Tibial nerve (tissue), 4 donors: ENCODE results near the gene SPINDOC. TPM values are rescaled to one million over a fixed set of nuclear protein-coding genes. Genes with fewer than 3 reads are reported as not detected.

Experiments
- DNase-seq, 2 donors: peaks; one replicate each; pipeline ENCODE4 v3.0.0-alpha.2; 2019; ENCODE audit warnings: low spot score in 2 of 2
- H3K27ac ChIP-seq, 4 donors: fragments of 200-600 bp; sonication (generic) in 3 of 4; one replicate each; pipeline ENCODE4 v1.5.1; 2017 to 2019; ENCODE audit warnings: mild to moderate bottlenecking in 1 of 4
- H3K27me3 ChIP-seq, 2 donors: fragments of 200-600 bp; sonication (generic) in 1 of 2; one replicate each; pipeline versions ENCODE4 v1.5.1 to v1.6.0; 2017 to 2019
- H3K36me3 ChIP-seq, 3 donors: fragments of 200-600 bp; sonication (generic); one replicate each; pipeline ENCODE4 v1.5.1; 2018 to 2019
- H3K4me1 ChIP-seq, 4 donors: fragments of 200-600 bp; sonication (generic) in 3 of 4; one replicate each; pipeline ENCODE4 v1.5.1; 2017 to 2019
- H3K4me3 ChIP-seq, 4 donors: fragments of 200-600 bp; sonication (generic) in 3 of 4; one replicate each; pipeline ENCODE4 v1.5.1; 2017 to 2019; ENCODE audit warnings: mild to moderate bottlenecking in 1 of 4, moderate library complexity in 1 of 4
- H3K9me3 ChIP-seq, 4 donors: fragments of 200-600 bp; sonication (generic) in 3 of 4; one replicate each; pipeline ENCODE4 v1.5.1; 2017 to 2019
- CTCF ChIP-seq, 5 experiments: fragments of 200-600 bp in 3 of 5; fragments of 450-650 bp in 2 of 5; sonication (generic) in 3 of 5; IDR thresholded peaks; one replicate each; pipeline ENCODE4 v1.5.1; 2016 to 2019; ENCODE audit warnings: antibody characterized with exemption in 5 of 5, mild to moderate bottlenecking in 3 of 5, moderate library complexity in 2 of 5
- EP300 ChIP-seq, 2 donors: sonication (generic); formaldehyde crosslinking; IDR thresholded peaks; one replicate each; pipeline ENCODE4 v1.6.1; 2017; ENCODE audit warnings: antibody characterized with exemption in 2 of 2, mild to moderate bottlenecking in 1 of 2
- POLR2A ChIP-seq, 2 donors: fragments of 450-650 bp; IDR thresholded peaks; one replicate each; pipeline ENCODE4 v1.6.1; 2017; ENCODE audit warnings: antibody characterized with exemption in 2 of 2, mild to moderate bottlenecking in 2 of 2, moderate library complexity in 2 of 2
- WGBS, 2 donors: methylation state at CpG; one replicate each; pipeline ENCODE4 v1.1.5; 2018; 5-methylcytosine and 5-hydroxymethylcytosine counted together
- total RNA-seq, 4 donors: library from RNA; depleted of rRNA; stranded (reverse); fragments of >200 nt; gene quantifications; one replicate each; pipeline ENCODE4 v1.1.0, GENCODE V29; 2016

The SPINDOC gene
- total RNA-seq, 4 donors from 2014 or later = 5.5 to 14.7 (median 10.0) TPM

GRCh38 chr11:63821411-63821810 lies 8.2 kb downstream of the SPINDOC start:
- TF ChIP-seq CTCF (IDR thresholded peaks at IDR 0.05) (no peak), POLR2A (IDR thresholded peaks at IDR 0.05) (no peak), EP300 (IDR thresholded peaks at IDR 0.05) (no peak)
- 83 to 96% methylated on average over 5 of the region's 5 CpGs for WGBS, 2 donors
- no peaks in the 10 kb centered on the region for H3K9me3 ChIP-seq
- no peak overlapping the region for H3K27ac ChIP-seq
- no peaks in the 10 kb centered on the region for H3K27me3 ChIP-seq
- no peaks in the 10 kb centered on the region for H3K4me1 ChIP-seq
- DNase-seq = no peak
- H3K4me3 ChIP-seq = no peak overlapping the region
- H3K36me3 ChIP-seq = peaks cover 6 to 90% (median 14%) of the 10 kb centered on the region in 3 donors

- H3K36me3 ChIP-seq = peaks cover 0 to 67% (median 4%) of the 10 kb centered on the region in 3 donors
- H3K4me1 ChIP-seq = no peaks in the 10 kb centered on the region
- no peak for TF ChIP-seq CTCF (IDR thresholded peaks at IDR 0.05)
- TF ChIP-seq POLR2A (IDR thresholded peaks at IDR 0.05) = no peak
- TF ChIP-seq EP300 (IDR thresholded peaks at IDR 0.05) = no peak
- no peak overlapping the region for H3K4me3 ChIP-seq
- no peaks in the 10 kb centered on the region for H3K27me3 ChIP-seq
- whole genome bisulfite sequencing, 2 donors = 84 to 86% methylated on average over 14 to 16 of the region's 17 CpGs
- DNase-seq = no peak
- H3K27ac ChIP-seq = no peak overlapping the region
- H3K9me3 ChIP-seq = no peaks in the 10 kb centered on the region
Measured at GRCh38 chr11:63826471-63827190, 13.4 kb downstream of the SPINDOC start.

- Histone ChIP-seq H3K4me1 (no peaks in the 10 kb centered on the region), H3K4me3 (no peak overlapping the region), H3K36me3 (peaks cover 0 to 34% (median 0%) of the 10 kb centered on the region in 3 donors), H3K9me3 (no peaks in the 10 kb centered on the region), H3K27ac (no peak overlapping the region), H3K27me3 (no peaks in the 10 kb centered on the region)
- no peak for TF ChIP-seq POLR2A (IDR thresholded peaks at IDR 0.05)
- no peak for TF ChIP-seq EP300 (IDR thresholded peaks at IDR 0.05)
- no peak for TF ChIP-seq CTCF (IDR thresholded peaks at IDR 0.05)
- no peak for DNase-seq
- 76 to 82% methylated on average over 8 of the region's 8 CpGs for WGBS, 2 donors
Measured at GRCh38 chr11:63829823-63830489, 16.7 kb downstream of the SPINDOC start.

GRCh38 chr11:63831326-63831725 lies 18.1 kb downstream of the SPINDOC start:
- TF ChIP-seq CTCF (IDR thresholded peaks at IDR 0.05) = no peak
- TF ChIP-seq POLR2A (IDR thresholded peaks at IDR 0.05) = no peak

GRCh38 chr11:63832336-63832735 lies 19.1 kb downstream of the SPINDOC start:
- no peaks in the 10 kb centered on the region for H3K9me3 ChIP-seq
- WGBS, 2 donors = 48 to 65% methylated on average over 2 of the region's 2 CpGs
- H3K27ac ChIP-seq = no peak overlapping the region
- no peak for TF ChIP-seq CTCF (IDR thresholded peaks at IDR 0.05)
- no peak for TF ChIP-seq EP300 (IDR thresholded peaks at IDR 0.05)
- no peak for TF ChIP-seq POLR2A (IDR thresholded peaks at IDR 0.05)
- H3K27me3 ChIP-seq = no peaks in the 10 kb centered on the region
- no peak overlapping the region for H3K4me3 ChIP-seq
- peaks cover 0 to 2% (median under 1%) of the 10 kb centered on the region in 4 donors for H3K4me1 ChIP-seq
- no peak for DNase-seq
- H3K36me3 ChIP-seq = peaks cover 0 to 10% (median 0%) of the 10 kb centered on the region in 3 donors

More at GRCh38 chr11:63831326-63831725, 18.1 kb downstream of the SPINDOC start:
- Histone ChIP-seq H3K9me3 (no peaks in the 10 kb centered on the region), H3K36me3 (peaks cover 0 to 20% (median 0%) of the 10 kb centered on the region in 3 donors), H3K4me1 (no peaks in the 10 kb centered on the region), H3K27me3 (no peaks in the 10 kb centered on the region), H3K27ac (no peak overlapping the region), H3K4me3 (no peak overlapping the region)
- WGBS, 2 donors = 53 to 59% methylated on average over 7 of the region's 7 CpGs
- DNase-seq = no peak
